ENCODE measurements around the gene TPPP.

Gene TPPP

GRCh38 chr5:669842-670395 lies 23.2 kb downstream of the TPPP start:
- no peak for DNase-seq
- in situ Hi-C loops (cut with MboI; ENCODE audit: low pct_unique_long_range_greater_than_20kb, low sequenced_read_pairs) = no loop called here

GRCh38 chr5:669111-669841 lies 23.9 kb downstream of the TPPP start:
- no peak for DNase-seq

GRCh38 chr5:668283-668995 lies 24.7 kb downstream of the TPPP start:
- no peak for DNase-seq
- in situ Hi-C loops (cut with MboI; ENCODE audit: low pct_unique_long_range_greater_than_20kb, low sequenced_read_pairs) = no loop called here

More at GRCh38 chr5:669111-669841, 23.9 kb downstream of the TPPP start:
- in situ Hi-C loops (cut with MboI; ENCODE audit: low pct_unique_long_range_greater_than_20kb, low sequenced_read_pairs) = no loop called here

GRCh38 chr5:666816-667498 lies 26.2 kb downstream of the TPPP start:
- DNase-seq = no peak
- in situ Hi-C loops (cut with MboI; ENCODE audit: low pct_unique_long_range_greater_than_20kb, low sequenced_read_pairs) = no loop called here

GRCh38 chr5:665956-666711 lies 27.0 kb downstream of the TPPP start:
- in situ Hi-C loops (cut with MboI; ENCODE audit: low pct_unique_long_range_greater_than_20kb, low sequenced_read_pairs) = no loop called here
- DNase-seq = no peak

GRCh38 chr5:665541-665955 lies 27.6 kb downstream of the TPPP start:
- in situ Hi-C loops (cut with MboI; ENCODE audit: low pct_unique_long_range_greater_than_20kb, low sequenced_read_pairs) = no loop called here
- no peak for DNase-seq

GRCh38 chr5:664994-665360 lies 28.2 kb downstream of the TPPP start:
- in situ Hi-C loops (cut with MboI; ENCODE audit: low pct_unique_long_range_greater_than_20kb, low sequenced_read_pairs) = no loop called here
- no peak for DNase-seq

GRCh38 chr5:664343-664993 lies 28.7 kb downstream of the TPPP start:
- in situ Hi-C loops (cut with MboI; ENCODE audit: low pct_unique_long_range_greater_than_20kb, low sequenced_read_pairs) = no loop called here
- DNase-seq = no peak

GRCh38 chr5:663436-664342 lies 29.5 kb downstream of the TPPP start:
- in situ Hi-C loops (cut with MboI; ENCODE audit: low pct_unique_long_range_greater_than_20kb, low sequenced_read_pairs) = no loop called here
- DNase-seq = no peak

- no peak for DNase-seq
- in situ Hi-C loops (cut with MboI; ENCODE audit: low pct_unique_long_range_greater_than_20kb, low sequenced_read_pairs) = no loop called here
These were observed 30.3 kb downstream of the TPPP start for GRCh38 chr5:662751-663435.

GRCh38 chr5:661891-662750 lies 31.0 kb downstream of the TPPP start:
- no peak for DNase-seq
- in situ Hi-C loops (cut with MboI; ENCODE audit: low pct_unique_long_range_greater_than_20kb, low sequenced_read_pairs) = no loop called here

- no peak for DNase-seq
- in situ Hi-C loops (cut with MboI; ENCODE audit: low pct_unique_long_range_greater_than_20kb, low sequenced_read_pairs) = no loop called here
These were observed 32.6 kb downstream of the TPPP start for GRCh38 chr5:660491-661030.

- in situ Hi-C loops (cut with MboI; ENCODE audit: low pct_unique_long_range_greater_than_20kb, low sequenced_read_pairs) = no loop called here
- no peak for DNase-seq
These were observed 33.5 kb downstream of the TPPP start for GRCh38 chr5:659496-660263.

- in situ Hi-C loops (cut with MboI; ENCODE audit: low pct_unique_long_range_greater_than_20kb, low sequenced_read_pairs) = no loop called here
These were observed 35.0 kb downstream of the TPPP start for GRCh38 chr5:658103-658502.

GRCh38 chr5:657570-657969 lies 35.6 kb downstream of the TPPP start:
- DNase-seq = no peak
- in situ Hi-C loops (cut with MboI; ENCODE audit: low pct_unique_long_range_greater_than_20kb, low sequenced_read_pairs) = no loop called here

More at GRCh38 chr5:658103-658502, 35.0 kb downstream of the TPPP start:
- no peak for DNase-seq

All from KBM-7 (cell line).